SK-N-SH (cell line): ENCODE results near the gene ARHGAP6. TPM values are rescaled to one million over a fixed set of nuclear protein-coding genes. Genes with fewer than 3 reads are reported as not detected.

Source experiments
- CTCF ChIA-PET: fragments of 300-600, 350-600 bp; formaldehyde crosslinking; extraction: SDS; loops from one replicate; lab custom pipeline; 2021; lab: Yijun Ruan, JAX
- POLR2A ChIA-PET: fragments of 350-600 bp; sonication (Branson Sonifier 250); formaldehyde crosslinking; extraction: SDS; loops from one replicate; lab custom pipeline; 2020; ENCODE audit warnings: antibody characterized with exemption, inconsistent platforms; lab: Yijun Ruan, JAX
- DNase-seq: peaks from one replicate; pipeline ENCODE4 v3.0.0; 2012
- H2AFZ ChIP-seq: fragments of 200-600 bp; sonication (generic); 2 replicates; pipeline ENCODE4 v1.8.1; 2016; ENCODE audit warnings: antibody characterized with exemption, mild to moderate bottlenecking, low read depth
- H3F3A ChIP-seq: fragments of 200-600 bp; sonication (generic); replicated peaks from 2 replicates; pipeline ENCODE3; 2016; ENCODE audit warnings: antibody characterized with exemption, mild to moderate bottlenecking; ENCODE audit not compliant: insufficient read depth
- H3K27ac ChIP-seq, 2 experiments: fragments of 200-500 bp in 1 of 2; fragments of 200-600 bp in 1 of 2; sonication (Bioruptor generic) in 1 of 2; sonication (generic), shearing (Covaris generic) in 1 of 2; 2 replicates each; pipeline versions ENCODE4 v1.5.1 to v1.6.1; 2014 to 2016; ENCODE audit warnings: low read depth in 2 of 2, inconsistent platforms in 1 of 2, low read length in 1 of 2, mild to moderate bottlenecking in 1 of 2, mixed read lengths in 1 of 2
- H3K27me3 ChIP-seq: fragments of 200-600 bp; sonication (generic), shearing (Covaris generic); 2 replicates; pipeline ENCODE4 v1.6.1; 2016; ENCODE audit warnings: mixed run types; ENCODE audit not compliant: insufficient read depth
- H3K36me3 ChIP-seq, 2 experiments: fragments of 200-500 bp in 1 of 2; fragments of 200-600 bp in 1 of 2; sonication (Bioruptor generic) in 1 of 2; sonication (generic) in 1 of 2; replicated peaks in 1 of 2; 2 replicates each; pipeline versions ENCODE3 to v1.5.1; 2014 to 2016; ENCODE audit warnings: low read length in 1 of 2, mild to moderate bottlenecking in 1 of 2; ENCODE audit not compliant: insufficient read depth in 2 of 2, control insufficient read depth in 1 of 2
- H3K4me1 ChIP-seq, 2 experiments: fragments of 200-500 bp in 1 of 2; fragments of 200-600 bp in 1 of 2; sonication (Bioruptor generic) in 1 of 2; sonication (generic), shearing (Covaris generic) in 1 of 2; 2 replicates each; pipeline versions ENCODE4 v1.5.1 to v1.6.1; 2014 to 2016; ENCODE audit warnings: low read depth in 1 of 2, low read length in 1 of 2, mixed run types in 1 of 2; ENCODE audit not compliant: insufficient read depth in 2 of 2, control insufficient read depth in 1 of 2
- H3K4me2 ChIP-seq: fragments of 200-600 bp; sonication (generic), shearing (Covaris generic); 2 replicates; pipeline ENCODE4 v1.6.1; 2017; ENCODE audit warnings: mixed run types
- H3K4me3 ChIP-seq, 2 experiments: fragments of 200-500 bp in 1 of 2; fragments of 200-600 bp in 1 of 2; sonication (Bioruptor generic) in 1 of 2; sonication (generic), shearing (Covaris generic) in 1 of 2; 2 replicates each; pipeline versions ENCODE4 v1.5.1 to v1.8.1; 2014 to 2016; ENCODE audit warnings: low read depth in 2 of 2, inconsistent platforms in 1 of 2, low read length in 1 of 2, mild to moderate bottlenecking in 1 of 2, mixed read lengths in 1 of 2, moderate library complexity in 1 of 2
- H3K79me2 ChIP-seq: fragments of 200-600 bp; sonication (generic); 2 replicates; pipeline ENCODE4 v1.8.1; 2017; ENCODE audit warnings: mild to moderate bottlenecking; ENCODE audit not compliant: insufficient read depth
- H3K9ac ChIP-seq: fragments of 200-600 bp; sonication (generic); 2 replicates; pipeline ENCODE4 v1.6.1; 2017; ENCODE audit warnings: mixed run types
- H3K9me2 ChIP-seq: fragments of 200-600 bp; sonication (generic); 2 replicates; pipeline ENCODE4 v1.6.1; 2017; ENCODE audit warnings: mixed run types
- H3K9me3 ChIP-seq: fragments of 200-600 bp; sonication (generic); 2 replicates; pipeline ENCODE4 v1.6.1; 2017; ENCODE audit warnings: mixed run types, mild to moderate bottlenecking, moderate library complexity
- H4K20me1 ChIP-seq: fragments of 200-600 bp; sonication (generic); 2 replicates; pipeline ENCODE4 v1.6.1; 2017; ENCODE audit warnings: mild to moderate bottlenecking, mixed run types; ENCODE audit not compliant: insufficient read depth
- ELF1 ChIP-seq: IDR thresholded peaks from 2 replicates; pipeline ENCODE4 v1.4.0; 2012
- EP300 ChIP-seq, 2 experiments: IDR thresholded peaks; 2 replicates each; pipeline versions ENCODE4 v1.4.0 to v1.6.1; 2012; ENCODE audit warnings: borderline replicate concordance in 1 of 2, low read depth in 1 of 2, low read length in 1 of 2
- EZH2phosphoT487 ChIP-seq: fragments of 200-600 bp; sonication (generic); IDR thresholded peaks from 2 replicates; pipeline ENCODE4 v1.6.1; 2017; ENCODE audit warnings: low read depth, mixed run types, mild to moderate bottlenecking, antibody characterized with exemption, moderate library complexity, borderline replicate concordance
- JUND ChIP-seq: IDR thresholded peaks from 2 replicates; pipeline ENCODE4 v1.4.0; 2012
- PBX3 ChIP-seq: IDR thresholded peaks from 2 replicates; pipeline ENCODE4; 2012
- REST ChIP-seq: IDR thresholded peaks from 2 replicates; pipeline ENCODE4 v1.6.1; 2012; ENCODE audit warnings: mild to moderate bottlenecking, low read depth, low read length, moderate library complexity
- RFX5 ChIP-seq: IDR thresholded peaks from 2 replicates; pipeline ENCODE4 v1.6.1; 2012; ENCODE audit warnings: mild to moderate bottlenecking, improper control_type of control experiment, low read length
- SIN3A ChIP-seq: IDR thresholded peaks from 2 replicates; pipeline ENCODE4 v1.6.1; 2012; ENCODE audit warnings: low read depth, mild to moderate bottlenecking, low read length, moderate library complexity, borderline replicate concordance
- SMC3 ChIP-seq: IDR thresholded peaks from 2 replicates; pipeline ENCODE4 v1.6.1; 2012; ENCODE audit warnings: low read depth, low read length, improper control_type of control experiment
- TCF12 ChIP-seq: IDR thresholded peaks from 2 replicates; pipeline ENCODE4 v1.4.0; 2012
- YY1 ChIP-seq: IDR thresholded peaks from 2 replicates; pipeline ENCODE4 v1.4.0; 2012; ENCODE audit warnings: low read depth, mild to moderate bottlenecking
- ZBTB33 ChIP-seq: IDR thresholded peaks from 2 replicates; pipeline ENCODE4 v1.4.0; 2012; ENCODE audit warnings: low read depth, borderline replicate concordance
- WGBS: methylation state at CpG from one replicate; pipeline ENCODE4 v1.1.6; 2017; ENCODE audit warnings: low lambda C conversion rate; 5-methylcytosine and 5-hydroxymethylcytosine counted together
- polyA plus RNA-seq, 3 experiments: library from polyadenylated mRNA; depleted of rRNA; stranded (reverse); fragments of >200 nt; gene quantifications; 2 replicates each; pipeline ENCODE4 v1.2.3, GENCODE V29; 2012

Gene ARHGAP6
- polyA plus RNA-seq, 1 of the 3 experiments (the other 2 are of a cell fraction) = 0.16 TPM

- no peak for TF ChIP-seq REST
- no peak for TF ChIP-seq PBX3
- no peak for TF ChIP-seq TCF12
- TF ChIP-seq RFX5 = no peak
- no peak for TF ChIP-seq ELF1
- TF ChIP-seq EZH2phosphoT487 = no peak
- no peak for TF ChIP-seq SMC3
- no peak for TF ChIP-seq JUND
- TF ChIP-seq, all 33 proteins: peak for 0
These were observed 343.7 kb downstream of the ARHGAP6 start (continued) for GRCh38 chrX:11321986-11322385.

- no peaks in the 10 kb centered on the region; the same call in 1 of the 2 replicates for H3K9me3 ChIP-seq
- H3F3A ChIP-seq = no peaks in the 10 kb centered on the region
- no peak overlapping the region for H2AFZ ChIP-seq
- H3K36me3 ChIP-seq = no peaks in the 10 kb centered on the region
- H3K27me3 ChIP-seq = no peaks in the 10 kb centered on the region
- ChIA-PET POLR2A (no interaction called here), CTCF (interaction anchor here (0.7 to 1.1 kb wide), 2 partner anchors 12 to 180 kb away, joined by 3 read pairs; no protein-coding TSS in a partner anchor)
- no peak overlapping the region for H3K4me3 ChIP-seq
- no peak overlapping the region for H3K4me2 ChIP-seq
- H3K9ac ChIP-seq = no peak overlapping the region
- no peaks in the 10 kb centered on the region for H3K9me2 ChIP-seq
- TF ChIP-seq YY1 = no peak
- WGBS = 41% methylated on average over 7 of the region's 7 CpGs
- H3K4me1 ChIP-seq = no peaks in the 10 kb centered on the region
- H3K79me2 ChIP-seq = no peaks in the 10 kb centered on the region
- no peak for DNase-seq
- no peaks in the 10 kb centered on the region for H4K20me1 ChIP-seq
- H3K27ac ChIP-seq = no peak overlapping the region
These were observed 345.8 kb downstream of the ARHGAP6 start for GRCh38 chrX:11319806-11320520.

- Histone ChIP-seq H3K27me3 (no peaks in the 10 kb centered on the region), H3K27ac (no peak overlapping the region), H3K79me2 (no peaks in the 10 kb centered on the region), H3K4me1 (no peaks in the 10 kb centered on the region), H3K9ac (no peak overlapping the region), H3K4me3 (no peak overlapping the region), H3K9me3 (no peaks in the 10 kb centered on the region), H3K36me3 (no peaks in the 10 kb centered on the region), H3K4me2 (no peak overlapping the region), H4K20me1 (no peaks in the 10 kb centered on the region), H3K9me2 (no peaks in the 10 kb centered on the region), H2AFZ (no peak overlapping the region), H3F3A (no peaks in the 10 kb centered on the region)
- 51% methylated on average over 7 of the region's 7 CpGs for whole genome bisulfite sequencing
- ChIA-PET CTCF (no interaction called here), POLR2A (no interaction called here)
- TF ChIP-seq EP300 (IDR thresholded peaks at IDR 0.05; ENCODE audit: borderline replicate concordance in 1 of 2, low read depth in 1 of 2, low read length in 1 of 2) (no peak), SMC3 (no peak), SIN3A (no peak), ZBTB33 (no peak)
- DNase-seq = no peak
These were observed 354.0 kb downstream of the ARHGAP6 start for GRCh38 chrX:11311706-11312105.
